Pancreas (tissue), 10 donors: ENCODE data around the gene AMHR2. TPM values are rescaled to one million over a fixed set of nuclear protein-coding genes. Genes with fewer than 3 reads are reported as not detected.
A peak's percentile ranks its signal among the peaks of the same experiment; 100 is the strongest.

Experiments
- ATAC-seq, 4 donors: fragments of 200-7000 bp; cut with Tn5 transposase; one replicate each; pipeline versions ENCODE4 v1.8.0 to v1.9.1; 2020; ENCODE audit warnings: mild to moderate bottlenecking in 4 of 4, moderate library complexity in 4 of 4
- DNase-seq, 6 donors: peaks; one replicate each; pipeline ENCODE4 v3.0.0-alpha.2; 2020
- FAIRE-seq: peaks from 2 replicates; lab custom pipeline; 2012; peaks lifted over from hg19 to GRCh38; lab: Jason Lieb, UNC
- H3K27ac ChIP-seq, 4 donors: fragments of 200-600 bp; sonication (generic); 1 replicate in 3 of 4; 2 replicates in 1 of 4; pipeline versions ENCODE4 v1.5.0 to v1.8.0; 2020
- H3K27me3 ChIP-seq, 4 donors: fragments of 200-600 bp; one replicate each; pipeline ENCODE4 v1.8.0; 2021
- H3K36me3 ChIP-seq, 3 donors: fragments of 200-600 bp; sonication (generic) in 1 of 3; one replicate each; pipeline versions ENCODE4 v1.5.0 to v1.8.0; 2020 to 2021
- H3K4me1 ChIP-seq, 3 donors: fragments of 200-600 bp; one replicate each; pipeline ENCODE4 v1.8.0; 2021
- H3K4me3 ChIP-seq, 4 donors: fragments of 200-600 bp; sonication (generic) in 2 of 4; one replicate each; pipeline versions ENCODE4 v1.5.0 to v1.8.0; 2020 to 2021
- H3K9me3 ChIP-seq, 4 donors: fragments of 200-600 bp; one replicate each; pipeline ENCODE4 v1.8.0; 2021
- WGBS, 2 donors: extraction: QIAGEN DNeasy Blood & Tissue Kit; methylation state at CpG; one replicate each; pipeline ENCODE4 v1.1.7; 2013; 5-methylcytosine and 5-hydroxymethylcytosine counted together
- intact Hi-C, 3 donors: fragments of 100-400 bp; cut with DNase I; formaldehyde crosslinking; loops; one replicate each; pipeline versions ENCODE4 v1.11.1 to v1.14.2; 2022
- polyA plus RNA-seq, 2 donors: library from polyadenylated mRNA; stranded (reverse); fragments of 200-250 nt; gene quantifications; one replicate each; pipeline ENCODE4 v1.2.3, GENCODE V29; 2013
- total RNA-seq, 6 donors: library from RNA; stranded (reverse); fragmentation: NEBNext Ultra II Directional in 4 of 6; extraction: Animal tissue kit (Norgen Biotek cat#: 25700) in 4 of 6; gene quantifications; one replicate each; pipeline versions ENCODE4 v1.2.1 to v1.2.4, GENCODE V29; 2021 to 2023
- TF ChIP-seq, protein P1 (sequence below), 4 donors: fragments of 200-600 bp; sonication (generic) in 3 of 4; IDR thresholded peaks; one replicate each; pipeline versions ENCODE4 v1.5.0 to v1.8.0; 2021; ENCODE audit warnings: antibody characterized with exemption in 4 of 4
- donor health status: healthy with polysubstance abuse.
- donor health status: DM: no; HTN: no; CAD: no; lungs with moderate emphysema.
- donor health status: DM: no; HTN: no; CAD: no.
- donor health status: control.
- donor health status: control.
- donor health status: Bipolar disorder and iron deficiency.
- donor health status: DM: yes; HTN: yes; CAD: no.
- donor health status: DM: no; HTN: no; CAD: no.
- donor health status: DM: no; HTN: no; CAD: no.
- donor health status: DM: yes; HTN: yes; CAD: no.

AMHR2 gene
- total and polyA plus RNA-seq, 8 donors: 1.7 to 8.1 (median 2.9) TPM

GRCh38 chr12:53424626-53425514, 1.2 kb downstream of the AMHR2 start:
- WGBS, 2 donors: 23 to 32% methylated on average over 9 of the region's 9 CpGs
- DNase-seq: peak; percentile 51 to 81 (median 58)
- intact Hi-C loops: loop anchor here in 2 of 3 donors (5.0 kb wide), 1 partner anchor 73 kb away; no protein-coding TSS in a partner anchor
- H3K4me1 ChIP-seq: peaks cover 7 to 22% (median 9%) of the 10 kb centered on the region in 3 donors
- peak overlapping the region in 2 of 4 donors; percentile 10 to 13 for H3K4me3 ChIP-seq
- no peak for FAIRE-seq
- no peaks in the 10 kb centered on the region for H3K27me3 ChIP-seq
- peak overlapping the region in 3 of 4 donors; percentile 52 to 69 (median 60) for H3K27ac ChIP-seq
- TF ChIP-seq, protein P1, sequence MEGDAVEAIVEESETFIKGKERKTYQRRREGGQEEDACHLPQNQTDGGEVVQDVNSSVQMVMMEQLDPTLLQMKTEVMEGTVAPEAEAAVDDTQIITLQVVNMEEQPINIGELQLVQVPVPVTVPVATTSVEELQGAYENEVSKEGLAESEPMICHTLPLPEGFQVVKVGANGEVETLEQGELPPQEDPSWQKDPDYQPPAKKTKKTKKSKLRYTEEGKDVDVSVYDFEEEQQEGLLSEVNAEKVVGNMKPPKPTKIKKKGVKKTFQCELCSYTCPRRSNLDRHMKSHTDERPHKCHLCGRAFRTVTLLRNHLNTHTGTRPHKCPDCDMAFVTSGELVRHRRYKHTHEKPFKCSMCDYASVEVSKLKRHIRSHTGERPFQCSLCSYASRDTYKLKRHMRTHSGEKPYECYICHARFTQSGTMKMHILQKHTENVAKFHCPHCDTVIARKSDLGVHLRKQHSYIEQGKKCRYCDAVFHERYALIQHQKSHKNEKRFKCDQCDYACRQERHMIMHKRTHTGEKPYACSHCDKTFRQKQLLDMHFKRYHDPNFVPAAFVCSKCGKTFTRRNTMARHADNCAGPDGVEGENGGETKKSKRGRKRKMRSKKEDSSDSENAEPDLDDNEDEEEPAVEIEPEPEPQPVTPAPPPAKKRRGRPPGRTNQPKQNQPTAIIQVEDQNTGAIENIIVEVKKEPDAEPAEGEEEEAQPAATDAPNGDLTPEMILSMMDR (IDR thresholded peaks at IDR 0.05): no peak
- no peaks in the 10 kb centered on the region for H3K9me3 ChIP-seq
- ATAC-seq: peak; percentile 59 to 84 (median 71)
- no peaks in the 10 kb centered on the region for H3K36me3 ChIP-seq

GRCh38 chr12:53425515-53426150, 2.0 kb downstream of the AMHR2 start:
- Histone ChIP-seq H3K9me3 (no peaks in the 10 kb centered on the region), H3K36me3 (no peaks in the 10 kb centered on the region), H3K27ac (peak overlapping the region in 3 of 4 donors; percentile 52 to 69 (median 60)), H3K4me3 (peak overlapping the region in 2 of 4 donors; percentile 10 to 13), H3K4me1 (peaks cover 7 to 22% (median 9%) of the 10 kb centered on the region in 3 donors), H3K27me3 (no peaks in the 10 kb centered on the region)
- peak; percentile 38 to 59 (median 42) for DNase-seq
- peak; percentile 22 to 51 (median 34) for ATAC-seq
- 31 to 39% methylated on average over 11 of the region's 11 CpGs for WGBS, 2 donors
- no peak for FAIRE-seq
- TF ChIP-seq, protein P1 (IDR thresholded peaks at IDR 0.05): no peak
- intact Hi-C loops: no loop called here

- H3K27me3 ChIP-seq: no peaks in the 10 kb centered on the region
- no peak overlapping the region for H3K27ac ChIP-seq
- H3K4me3 ChIP-seq: no peak overlapping the region
- FAIRE-seq (no peak), DNase-seq (peak in 1 of 6 donors; percentile 33), ATAC-seq (peak in 2 of 4 donors; percentile 13 to 47)
- intact Hi-C loops: no loop called here
- 61 to 64% methylated on average over 7 of the region's 7 CpGs for WGBS, 2 donors
- no peaks in the 10 kb centered on the region for H3K9me3 ChIP-seq
- TF ChIP-seq, protein P1 (IDR thresholded peaks at IDR 0.05): no peak
- no peaks in the 10 kb centered on the region for H3K36me3 ChIP-seq
- peaks cover 7 to 20% (median 9%) of the 10 kb centered on the region in 3 donors for H3K4me1 ChIP-seq
Measured at GRCh38 chr12:53427905-53428594, 4.4 kb downstream of the AMHR2 start.

- H3K9me3 ChIP-seq: no peaks in the 10 kb centered on the region
- whole genome bisulfite sequencing, 2 donors: 89 to 92% methylated on average over 7 of the region's 7 CpGs
- no peaks in the 10 kb centered on the region for H3K36me3 ChIP-seq
- H3K27ac ChIP-seq: no peak overlapping the region
- peaks cover 7 to 20% (median 9%) of the 10 kb centered on the region in 3 donors for H3K4me1 ChIP-seq
- ATAC-seq (no peak), FAIRE-seq (no peak), DNase-seq (no peak)
- H3K27me3 ChIP-seq: no peaks in the 10 kb centered on the region
- no peak overlapping the region for H3K4me3 ChIP-seq
- intact Hi-C loops: no loop called here
- TF ChIP-seq, protein P1 (IDR thresholded peaks at IDR 0.05): no peak
Measured at GRCh38 chr12:53428741-53429140, 5.1 kb downstream of the AMHR2 start.
